ENCODE measurements around the gene TM9SF1. TPM values are rescaled to one million over a fixed set of nuclear protein-coding genes. Genes with fewer than 3 reads are reported as not detected.
A peak's percentile ranks its signal among the peaks of the same experiment; 100 is the strongest.

The TM9SF1 gene
- polyA plus RNA-seq, 2 of the 4 experiments (the other 2 are of a cell fraction): 48.0 to 62.2 TPM

- ChIA-PET POLR2A (interaction anchor here (1.0 kb wide), 1 partner anchor 9 kb away, joined by 5 read pairs; the partner anchor contains the start of gene TINF2), CTCF (interaction anchor here (0.5 to 1.9 kb wide), 5 partner anchors 9 to 64 kb away, joined by 3 to 12 read pairs (median 4); partner anchors contain the start of genes MDP1, RABGGTA and TINF2)
- TF ChIP-seq HMGXB4 (CRISPR knock-in tag; IDR thresholded peaks at IDR 0.05; ENCODE audit: borderline replicate concordance) (no peak), ZSCAN20 (CRISPR knock-in tag; IDR thresholded peaks at IDR 0.05) (no peak), TP53 (CRISPR knock-in tag; IDR thresholded peaks at IDR 0.05) (0 out of 2 replicates have a peak, but pooled peaks have one; percentile 38), JUN (IDR thresholded peaks at IDR 0.05) (peak; percentile 44 to 51; a peak in 3 of 5 replicates), MAX (IDR thresholded peaks at IDR 0.05) (peak; percentile 64), PHF8 (IDR thresholded peaks at IDR 0.05; ENCODE audit: borderline replicate concordance, low read depth) (peak; percentile 34; the same call in 1 of the 2 replicates), HOXB13 (CRISPR knock-in tag; IDR thresholded peaks at IDR 0.05; ENCODE audit: low read depth) (0 out of 2 replicates have a peak, but pooled peaks have one; percentile 21)
- FAIRE-seq: no peak
- DNase-seq (ENCODE audit: low read depth in 1 of 2, low spot score in 1 of 2): peak in 1 of 2 experiments; percentile 68
- peak within 1 kb of the TSS; percentile 85 to 96 for H3K27ac ChIP-seq
- ATAC-seq: peak; percentile 80 to 82
- peak within 1 kb of the TSS; percentile 73 for H3K4me3 ChIP-seq
- peaks cover 18% of the 10 kb centered on the region for H3K4me1 ChIP-seq
- 7% methylated on average over 26 of the region's 38 CpGs for WGBS (ENCODE audit: missing lambda C conversion rate)
- H3K4me2 ChIP-seq: peak within 1 kb of the TSS; percentile 94
- H3K9me3 ChIP-seq: no peaks in the 10 kb centered on the region
Measured at GRCh38 chr14:24232645-24233537, 37.6 kb upstream of the TM9SF1 start, which contains the start of gene GMPR2. Gene GMPR2 (plus strand): TSS chr14:24232929. CDS start chr14:24233254, 325 bp downstream.

GRCh38 chr14:24232121-24232644 lies 36.9 kb upstream of the TM9SF1 start, which contains the start of gene NEDD8:
Gene NEDD8 (minus strand): TSS chr14:24232367. CDS start chr14:24232267, 100 bp downstream.
- DNase-seq (ENCODE audit: low read depth in 1 of 2, low spot score in 1 of 2) (peak; percentile 89 to 92), ATAC-seq (peak; percentile 91 to 92), FAIRE-seq (no peak)
- H3K4me1 ChIP-seq: peaks cover 18% of the 10 kb centered on the region
- peak within 1 kb of the TSS; percentile 94 for H3K4me2 ChIP-seq
- peak within 1 kb of the TSS; percentile 73 for H3K4me3 ChIP-seq
- ChIA-PET CTCF (interaction anchor here (0.5 to 1.9 kb wide), 3 partner anchors 8 to 65 kb away, joined by 3 to 12 read pairs (median 4); partner anchors contain the start of gene TINF2), POLR2A (interaction anchor here (0.7 to 1.0 kb wide), 2 partner anchors 10 to 42 kb away, joined by 5 to 7 read pairs; partner anchors contain the start of gene TINF2)
- H3K27ac ChIP-seq: peak within 1 kb of the TSS; percentile 85 to 96
- 0% methylated on average over 17 of the region's 30 CpGs for WGBS (ENCODE audit: missing lambda C conversion rate)
- no peaks in the 10 kb centered on the region for H3K9me3 ChIP-seq
- TF ChIP-seq CHD4 (IDR thresholded peaks at IDR 0.05; ENCODE audit: borderline replicate concordance) (no peak), JUN (IDR thresholded peaks at IDR 0.05) (peak in 1 of 2 experiments; percentile 78; a peak in 4 of 5 replicates), PBX3 (IDR thresholded peaks at IDR 0.05) (peak; percentile 43; the same call in 1 of the 2 replicates), CBX2 (IDR thresholded peaks at IDR 0.05; ENCODE audit: borderline replicate concordance, low read depth) (no peak), MAZ (IDR thresholded peaks at IDR 0.05; ENCODE audit: borderline replicate concordance, low read depth, low read length) (no peak), E2F6 (IDR thresholded peaks at IDR 0.05; ENCODE audit: borderline replicate concordance, low read depth) (peak; percentile 48; the same call in 1 of the 2 replicates), CEBPB (IDR thresholded peaks at IDR 0.05) (peak in 1 of 2 experiments; percentile 37; a peak in 1 of 4 replicates), KDM5A (IDR thresholded peaks at IDR 0.05) (0 out of 2 replicates have a peak, but pooled peaks have one; percentile 30), POLR2A (IDR thresholded peaks at IDR 0.05; ENCODE audit: low read length) (peak; percentile 73), POLR2AphosphoS2 (conservative IDR thresholded peaks at IDR 0.05; ENCODE audit: low read length) (no peak), HOXA7 (CRISPR knock-in tag; IDR thresholded peaks at IDR 0.05) (no peak), EP300 (IDR thresholded peaks at IDR 0.05) (no peak), CHD2 (IDR thresholded peaks at IDR 0.05; ENCODE audit: low read length, partially characterized antibody) (no peak), SREBF2 (IDR thresholded peaks at IDR 0.05) (no peak), BCL3 (IDR thresholded peaks at IDR 0.05) (0 out of 3 replicates have a peak, but pooled peaks have one; percentile 18), RAD21 (conservative IDR thresholded peaks at IDR 0.05 in 1 of 2, IDR thresholded peaks at IDR 0.05 in 1 of 2) (no peak), KDM1A (IDR thresholded peaks at IDR 0.05; ENCODE audit: low read depth) (no peak), USF2 (IDR thresholded peaks at IDR 0.05) (no peak), RFX5 (IDR thresholded peaks at IDR 0.05) (no peak), CTCF (IDR thresholded peaks at IDR 0.05) (no peak)
